Activated CD8-positive, alpha-beta memory T cell treated with anti-CD3 and anti-CD28 coated beads for 36 hours (primary cell): ENCODE measurements around the gene CEP112. TPM values are rescaled to one million over a fixed set of nuclear protein-coding genes. Genes with fewer than 3 reads are reported as not detected.

Experiments
- CTCF ChIA-PET: fragments of 350-600 bp; sonication (Branson Sonifier 250); formaldehyde crosslinking; loops from one replicate; lab custom pipeline; 2021; ENCODE audit warnings: antibody characterized with exemption; lab: Charles Lee
- POLR2A ChIA-PET: fragments of 350-600 bp; sonication (Branson Sonifier 250); formaldehyde crosslinking; loops from one replicate; lab custom pipeline; 2021; ENCODE audit warnings: antibody characterized with exemption; lab: Charles Lee
- total RNA-seq, 2 experiments: library from RNA; stranded (reverse); gene quantifications; one replicate each; pipeline ENCODE4 v1.2.3, GENCODE V29; 2021

CEP112 gene
- total RNA-seq, 2 experiments from 2014 or later: 1.8 to 2.8 TPM

GRCh38 chr17:66214884-66215528, 23.1 kb upstream of the CEP112 start:
- ChIA-PET POLR2A (no interaction called here), CTCF (no interaction called here)

DNA sequence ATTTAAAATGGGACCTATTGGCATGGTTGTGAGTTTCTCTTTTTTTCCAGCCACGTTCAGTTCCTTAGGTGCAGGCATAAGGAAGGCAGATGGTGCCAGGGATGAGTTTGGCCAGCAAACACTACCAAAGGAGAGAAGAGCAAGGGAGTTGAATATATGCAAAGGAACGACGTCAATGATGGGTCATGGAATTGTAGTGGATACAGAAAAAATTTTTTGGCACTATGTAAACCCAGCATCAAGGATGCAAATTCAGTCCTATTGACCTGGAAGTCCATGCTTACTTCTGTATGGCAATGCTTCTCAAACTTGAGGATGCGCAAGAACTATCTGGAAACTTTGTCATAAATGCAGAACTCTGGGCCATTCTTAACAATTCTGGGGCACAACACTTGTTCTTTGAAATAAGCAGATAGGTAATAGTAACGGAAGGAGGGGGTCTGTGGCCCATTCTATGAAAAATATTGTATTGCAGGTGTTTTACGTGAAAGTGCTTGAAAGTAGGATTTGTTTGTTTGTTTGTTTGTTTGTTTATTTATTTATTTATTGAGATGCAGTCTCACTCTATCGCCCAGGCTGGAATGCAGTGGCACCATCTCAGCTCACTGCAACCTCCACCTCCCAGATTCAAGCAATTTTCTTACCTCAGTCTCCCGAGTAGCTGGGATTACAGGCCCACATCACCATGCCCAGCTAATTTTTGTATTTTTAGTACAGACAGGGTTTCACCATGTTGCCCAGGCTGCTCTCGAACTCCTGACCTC, 19.3 kb upstream of the CEP112 start:
- CTCF ChIA-PET: no interaction called here
- POLR2A ChIA-PET: no interaction called here

DNA sequence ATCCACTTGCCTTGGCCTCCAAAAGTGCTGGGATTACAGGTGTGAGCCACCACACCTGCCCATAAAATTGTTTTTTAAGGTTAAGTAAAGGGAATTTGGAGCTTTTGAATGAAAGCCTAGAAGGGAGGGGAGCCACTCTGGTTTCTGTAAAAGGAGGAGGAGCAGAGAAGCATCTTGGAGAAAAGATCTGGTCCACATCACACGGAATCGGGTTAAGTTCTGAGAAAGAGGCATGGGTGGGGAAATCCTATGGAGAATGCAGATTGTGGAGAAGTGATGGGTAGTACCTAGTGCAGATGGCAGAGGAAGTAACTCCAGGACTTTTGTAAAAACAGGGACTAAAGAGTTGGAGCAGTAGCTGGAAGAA, 18.3 kb upstream of the CEP112 start:
- ChIA-PET POLR2A (no interaction called here), CTCF (interaction anchor here (0.6 kb wide), 1 partner anchor 444 kb away, joined by 3 read pairs; no protein-coding TSS in a partner anchor)

- CTCF ChIA-PET: no interaction called here
- POLR2A ChIA-PET: no interaction called here
Observed at GRCh38 chr17:66207936-66208335, 16.0 kb upstream of the CEP112 start.

DNA sequence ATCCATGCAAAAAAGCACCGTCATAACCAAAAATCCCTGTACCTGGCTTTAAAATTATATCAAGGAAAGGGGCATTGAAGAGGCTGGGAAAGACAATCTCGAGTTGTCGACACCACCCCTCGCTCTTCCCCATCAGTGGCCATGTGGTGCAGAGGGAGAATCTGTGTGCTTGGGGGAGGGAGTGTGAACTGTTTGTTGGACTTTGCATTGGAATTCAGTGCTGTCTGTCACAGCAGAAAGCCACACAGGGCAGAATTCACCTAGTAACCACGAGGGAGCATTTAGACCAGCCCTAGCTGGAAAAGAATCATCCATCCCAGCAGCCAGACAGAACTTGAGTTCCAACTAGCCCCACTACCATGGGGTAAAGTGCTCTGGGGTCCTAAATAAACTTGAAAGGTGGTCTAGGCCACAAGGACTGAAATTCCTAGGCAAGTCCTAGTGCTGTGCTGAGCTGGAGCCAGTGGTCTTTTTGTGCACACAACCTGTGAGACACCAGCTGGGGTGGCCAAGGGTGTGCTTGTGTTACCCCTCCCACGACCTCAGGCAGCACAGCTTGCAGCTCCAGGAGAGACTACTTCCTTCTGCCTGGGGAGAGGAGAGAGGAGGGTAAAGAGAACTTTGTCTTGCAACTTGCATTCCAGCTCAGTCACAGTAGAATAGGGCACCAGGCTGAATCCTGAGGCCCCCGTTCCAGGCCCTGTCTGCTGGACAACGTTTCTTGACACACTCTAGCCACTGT, 11.5 kb upstream of the CEP112 start:
- POLR2A ChIA-PET: no interaction called here
- CTCF ChIA-PET: no interaction called here

DNA sequence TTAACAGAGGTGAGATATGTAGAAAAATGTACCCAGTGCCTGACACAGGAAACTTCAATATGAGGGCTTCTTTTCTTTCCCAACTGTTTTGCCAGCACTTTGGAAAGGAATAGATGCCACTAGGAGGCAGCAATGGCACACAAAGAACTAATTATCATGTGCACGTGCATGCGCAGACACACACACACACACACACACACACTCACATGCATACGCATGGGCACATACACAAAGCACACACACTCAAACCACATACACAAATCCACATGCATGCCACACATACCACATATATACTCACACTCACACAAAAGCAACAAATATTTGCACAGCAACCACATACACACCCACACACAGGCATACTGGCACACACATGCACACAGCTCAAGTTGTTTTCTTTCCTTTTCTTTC, 8.8 kb upstream of the CEP112 start:
- CTCF ChIA-PET: interaction anchor here (2.0 kb wide), 1 partner anchor 9 kb away, joined by 5 read pairs; the partner anchor contains the start of gene CEP112

GRCh38 chr17:66198242-66198641, 6.3 kb upstream of the CEP112 start:
- ChIA-PET CTCF (no interaction called here), POLR2A (no interaction called here)

More for the DNA sequence above, 8.8 kb upstream of the CEP112 start:
- POLR2A ChIA-PET: no interaction called here

DNA sequence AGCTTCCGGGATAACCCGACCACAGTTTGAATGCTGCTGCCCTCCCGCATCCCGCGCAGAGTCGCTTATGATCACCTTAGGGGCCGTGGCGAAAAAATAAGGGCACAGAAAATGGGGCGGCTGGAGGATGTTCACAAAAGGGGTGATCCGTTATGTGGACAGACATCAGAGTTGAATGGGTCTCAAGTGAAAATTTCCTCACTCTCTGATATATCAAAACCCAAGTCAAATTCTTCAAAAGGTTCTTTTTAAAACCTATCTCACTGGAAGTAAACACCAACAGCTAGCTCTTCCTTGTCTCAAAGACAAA, 400 bp upstream of the CEP112 start:
- CTCF ChIA-PET: interaction anchor here (1.6 kb wide), 1 partner anchor 9 kb away, joined by 5 read pairs; no protein-coding TSS in a partner anchor
- POLR2A ChIA-PET: no interaction called here

DNA sequence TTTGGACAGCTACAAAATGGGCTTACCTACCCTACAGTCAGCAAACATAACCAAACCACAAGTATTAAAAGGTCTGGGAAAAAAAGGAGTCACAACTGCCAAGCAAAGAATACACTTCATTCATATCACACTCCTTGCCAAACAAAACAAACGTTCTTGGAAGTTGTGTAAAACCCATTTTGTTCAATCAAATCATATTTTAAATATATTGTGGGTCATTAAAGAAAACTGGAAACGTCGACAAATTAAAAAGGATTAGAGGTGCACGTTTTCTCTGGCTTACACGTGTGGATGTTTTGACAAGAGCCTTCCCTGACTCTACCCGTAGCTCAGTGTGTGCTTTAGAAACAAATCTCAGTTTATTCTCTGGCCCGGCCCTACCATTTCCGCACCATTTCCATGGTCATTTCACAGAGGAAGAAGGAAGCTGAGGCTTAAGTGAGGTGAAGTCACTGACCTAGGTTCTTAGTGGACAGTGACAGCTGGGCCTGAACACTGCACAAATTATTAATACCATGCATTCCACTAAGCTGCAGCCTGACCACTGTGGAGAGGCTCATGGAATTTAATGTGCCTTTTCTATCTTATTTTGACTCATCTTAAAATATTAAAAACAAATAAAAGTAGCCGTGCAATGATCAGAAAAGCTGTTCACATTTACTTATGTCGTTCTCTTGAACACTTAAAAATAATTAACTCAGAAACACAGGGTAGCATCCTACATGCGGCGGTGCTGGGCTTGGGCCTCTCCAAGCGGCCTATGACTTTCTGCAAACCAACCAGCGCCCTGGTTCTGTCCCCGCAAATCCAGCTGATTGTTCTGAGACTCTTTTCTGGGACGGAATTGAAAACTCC, 968 bp downstream of the CEP112 start:
- ChIA-PET CTCF (interaction anchor here (1.6 kb wide), 1 partner anchor 10 kb away, joined by 5 read pairs; no protein-coding TSS in a partner anchor), POLR2A (no interaction called here)

GRCh38 chr17:66187718-66188117, 4.2 kb downstream of the CEP112 start:
- ChIA-PET CTCF (no interaction called here), POLR2A (no interaction called here)

- CTCF ChIA-PET: no interaction called here
- POLR2A ChIA-PET: no interaction called here
Observed at GRCh38 chr17:66185862-66186261, 6.1 kb downstream of the CEP112 start.

GRCh38 chr17:66184392-66184791, 7.5 kb downstream of the CEP112 start:
- CTCF ChIA-PET: no interaction called here
- POLR2A ChIA-PET: no interaction called here

GRCh38 chr17:66183529-66183928, 8.4 kb downstream of the CEP112 start:
- ChIA-PET CTCF (no interaction called here), POLR2A (no interaction called here)

DNA sequence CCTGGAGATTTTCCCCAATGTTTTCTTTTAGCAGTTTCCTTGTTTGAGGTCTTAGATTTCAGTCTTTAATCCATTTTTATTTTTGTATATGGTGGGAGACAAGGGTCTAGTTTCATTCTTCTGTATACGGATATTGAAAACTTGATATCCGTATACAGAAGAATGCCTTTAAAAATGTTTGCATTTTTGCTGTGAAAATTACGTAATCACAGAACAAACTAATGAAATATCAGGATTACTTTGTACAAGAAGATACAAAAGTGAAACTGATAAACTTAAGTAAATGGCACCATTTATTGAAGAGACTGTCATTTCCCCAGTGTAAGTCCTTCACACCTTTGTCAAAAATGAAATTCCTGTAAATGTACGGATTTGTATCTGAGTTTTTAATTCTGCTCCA, 13.3 kb downstream of the CEP112 start:
- CTCF ChIA-PET: no interaction called here

GRCh38 chr17:66177048-66177447, 14.9 kb downstream of the CEP112 start:
- CTCF ChIA-PET: no interaction called here
- POLR2A ChIA-PET: no interaction called here

More for the DNA sequence above, 13.3 kb downstream of the CEP112 start:
- POLR2A ChIA-PET: no interaction called here

DNA sequence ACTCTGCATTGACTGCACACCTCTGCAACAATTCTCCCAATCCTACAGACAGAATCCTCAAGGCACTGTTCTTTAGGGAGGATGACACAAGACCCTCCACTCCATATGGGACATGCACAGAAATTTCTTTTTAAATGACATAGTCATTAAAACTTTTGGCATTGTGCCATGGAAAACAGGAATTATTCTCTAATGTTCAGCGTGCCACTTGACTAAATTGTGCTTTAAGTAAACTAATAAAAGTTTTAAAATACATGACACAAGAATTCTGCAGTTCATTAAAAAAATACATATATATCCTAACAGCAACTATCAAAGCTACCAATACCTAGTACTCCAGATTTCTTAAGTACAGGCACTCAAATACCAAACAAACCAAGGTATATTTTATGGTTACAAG, 16.0 kb downstream of the CEP112 start:
- ChIA-PET POLR2A (no interaction called here), CTCF (no interaction called here)

GRCh38 chr17:66172691-66173223, 19.2 kb downstream of the CEP112 start:
- POLR2A ChIA-PET: no interaction called here
- CTCF ChIA-PET: interaction anchor here (0.5 to 1.0 kb wide), 2 partner anchors 8 to 117 kb away, joined by 4 read pairs; no protein-coding TSS in a partner anchor

DNA sequence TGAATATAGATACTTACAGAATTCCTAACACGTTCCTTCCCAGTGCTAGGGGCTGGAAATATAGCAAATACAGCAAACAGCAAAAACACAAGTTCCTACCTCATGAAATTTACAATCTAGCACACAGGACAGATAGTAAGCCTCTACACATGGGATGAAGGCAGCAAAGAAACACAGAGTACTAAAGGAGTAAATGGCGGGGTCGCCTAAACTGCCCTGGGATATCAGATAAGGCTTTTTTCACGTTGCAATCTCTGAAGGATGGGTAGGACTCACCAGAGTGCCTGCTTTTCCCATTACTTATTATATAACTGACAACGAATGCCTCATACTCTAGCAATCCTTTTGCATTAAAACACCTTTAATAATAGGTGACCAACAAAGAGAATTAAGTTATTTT, 19.8 kb downstream of the CEP112 start:
- POLR2A ChIA-PET: no interaction called here
- CTCF ChIA-PET: interaction anchor here (0.5 to 1.0 kb wide), 2 partner anchors 8 to 118 kb away, joined by 4 read pairs; no protein-coding TSS in a partner anchor

DNA sequence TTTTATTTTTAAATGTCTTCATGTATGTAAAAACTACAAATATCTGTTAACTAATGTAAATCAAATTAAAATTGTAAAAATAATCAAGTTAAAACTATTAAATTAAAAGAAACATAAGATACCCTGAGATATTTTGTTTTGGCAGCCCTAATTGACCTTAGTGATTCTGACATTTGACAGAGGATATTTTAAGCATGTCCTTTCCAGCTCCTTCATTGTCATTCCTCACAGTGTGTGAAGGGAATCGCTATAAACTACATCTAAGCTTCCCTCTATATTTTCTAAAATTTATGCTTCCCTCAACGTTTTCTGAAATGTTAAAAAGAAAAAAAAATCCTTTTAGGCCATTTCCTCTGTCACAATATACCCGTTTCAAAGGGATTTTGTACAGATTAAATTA, 20.2 kb downstream of the CEP112 start:
- ChIA-PET CTCF (no interaction called here), POLR2A (no interaction called here)
